Smooth muscle cell (in vitro differentiated cells): Measurements from ENCODE around the gene BCAN. TPM values are rescaled to one million over a fixed set of nuclear protein-coding genes. Genes with fewer than 3 reads are reported as not detected.

ENCODE experiments used
- DNase-seq: peaks from one replicate; lab custom pipeline; 2025; ENCODE audit not compliant: unreplicated experiment; lab: John Stamatoyannopoulos, UW
- H2AFZ ChIP-seq: fragments of 200-600 bp; sonication (generic); 2 replicates; pipeline ENCODE4 v1.6.0; 2016; ENCODE audit warnings: antibody characterized with exemption, low read depth, mild to moderate bottlenecking
- H3F3A ChIP-seq: fragments of 200-600 bp; sonication (generic); 2 replicates; pipeline ENCODE4 v1.6.0; 2017; ENCODE audit warnings: antibody characterized with exemption, low read depth
- H3K27ac ChIP-seq: fragments of 200-600 bp; sonication (generic); 2 replicates; pipeline ENCODE4 v1.5.1; 2016; ENCODE audit warnings: low read depth, mild to moderate bottlenecking
- H3K27me3 ChIP-seq: fragments of 200-600 bp; sonication (generic); 2 replicates; pipeline ENCODE4 v1.6.1; 2016; ENCODE audit warnings: low read depth, mild to moderate bottlenecking
- H3K36me3 ChIP-seq: fragments of 200-600 bp; sonication (generic); 2 replicates; pipeline ENCODE4 v1.5.1; 2016; ENCODE audit warnings: low read depth
- H3K4me1 ChIP-seq: fragments of 200-600 bp; sonication (generic); 2 replicates; pipeline ENCODE4 v1.5.1; 2016; ENCODE audit warnings: low read depth
- H3K4me2 ChIP-seq: fragments of 200-600 bp; sonication (generic); 2 replicates; pipeline ENCODE4 v1.6.0; 2016; ENCODE audit warnings: mild to moderate bottlenecking
- H3K4me3 ChIP-seq: fragments of 200-600 bp; sonication (generic); 2 replicates; pipeline ENCODE4 v1.5.1; 2016; ENCODE audit warnings: mild to moderate bottlenecking
- H3K79me2 ChIP-seq: fragments of 200-600 bp; sonication (generic); 2 replicates; pipeline ENCODE4 v1.6.0; 2016; ENCODE audit warnings: low read depth, mild to moderate bottlenecking
- H3K9ac ChIP-seq: fragments of 200-600 bp; sonication (generic); 2 replicates; pipeline ENCODE4 v1.6.0; 2016; ENCODE audit warnings: low read depth
- H3K9me3 ChIP-seq: fragments of 200-600 bp; sonication (generic); replicated peaks from 2 replicates; pipeline ENCODE4 v1.5.1; 2016; ENCODE audit warnings: low read depth
- H4K20me1 ChIP-seq: fragments of 200-600 bp; sonication (generic); 2 replicates; pipeline ENCODE4 v1.6.0; 2016; ENCODE audit warnings: low read depth
- WGBS: methylation state at CpG from one replicate; pipeline ENCODE4 v1.1.7; 2016; ENCODE audit warnings: low lambda C conversion rate; 5-methylcytosine and 5-hydroxymethylcytosine counted together
- polyA plus RNA-seq: library from polyadenylated mRNA; unstranded; fragments of >200 nt; fragmentation: Nextera tagmentation; extraction: Ambion mirVana; gene quantifications from 2 replicates; pipeline ENCODE4 v1.2.1, GENCODE V29; 2016
- total RNA-seq: library from RNA; depleted of rRNA; stranded (reverse); fragments of >200 nt; gene quantifications from 2 replicates; pipeline ENCODE4 v1.2.3, GENCODE V29; 2014
- TF ChIP-seq, protein P1 (sequence below): fragments of 200-600 bp; sonication (generic); IDR thresholded peaks from 2 replicates; pipeline ENCODE4 v1.5.1; 2017; ENCODE audit warnings: borderline replicate concordance, mild to moderate bottlenecking, antibody characterized with exemption; ENCODE audit not compliant: insufficient read depth, poor library complexity, severe bottlenecking

Gene BCAN
- total and polyA plus RNA-seq, 2 experiments from 2014 or later: 0.79 TPM; not detected in 1

DNA sequence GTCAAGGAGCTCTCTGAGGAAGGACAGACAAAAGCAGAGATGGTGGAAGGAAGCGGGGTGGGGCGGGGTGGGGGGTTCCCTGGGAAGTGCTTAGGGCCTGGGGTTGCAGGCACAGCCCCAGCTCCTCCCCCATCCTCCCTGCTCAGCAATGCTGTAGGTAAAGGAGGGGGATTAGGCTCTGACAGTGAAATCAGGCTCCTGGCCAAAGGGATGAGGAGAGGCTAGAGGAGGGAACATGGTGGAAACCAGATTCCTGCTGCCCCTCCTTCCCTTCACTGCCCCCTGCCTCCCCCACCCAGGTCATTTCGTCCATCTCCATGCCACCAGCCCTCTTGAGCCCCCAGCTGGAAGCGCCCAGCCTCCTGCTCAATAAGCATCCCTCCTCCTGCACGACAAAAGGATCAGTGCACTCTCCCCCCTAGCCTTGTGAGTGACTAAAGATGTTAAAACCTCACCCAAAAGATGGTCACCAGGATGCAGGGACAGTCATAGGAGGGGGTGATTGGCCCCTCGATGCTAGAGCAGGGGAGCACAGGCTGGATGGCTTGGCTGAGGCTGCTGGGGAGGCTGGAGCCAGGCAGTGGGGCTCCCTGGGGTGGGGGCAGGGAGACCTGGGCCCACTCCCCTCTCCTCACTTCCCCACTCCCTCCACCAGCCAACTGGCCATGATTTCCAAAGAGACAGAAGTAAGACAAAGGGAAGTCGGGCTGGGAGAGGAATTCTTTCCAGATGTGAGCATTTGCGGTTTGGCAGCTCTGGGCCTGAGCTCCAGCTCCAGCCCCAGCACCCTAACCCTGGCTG, 65.7 kb downstream of the BCAN start:
- Histone ChIP-seq H3K9me3 (no peaks in the 10 kb centered on the region), H3K27ac (peak overlapping the region; percentile 66), H3K4me3 (no peak overlapping the region), H3K79me2 (peaks cover 12% of the 10 kb centered on the region), H3K27me3 (no peaks in the 10 kb centered on the region), H2AFZ (no peak overlapping the region), H3K36me3 (no peaks in the 10 kb centered on the region), H3F3A (peaks cover 16% of the 10 kb centered on the region), H4K20me1 (peaks cover 21% of the 10 kb centered on the region), H3K4me1 (peaks cover 66% of the 10 kb centered on the region), H3K4me2 (peak overlapping the region; percentile 91), H3K9ac (no peak overlapping the region)
- 25% methylated on average over 6 of the region's 8 CpGs for WGBS
- TF ChIP-seq, protein P1, sequence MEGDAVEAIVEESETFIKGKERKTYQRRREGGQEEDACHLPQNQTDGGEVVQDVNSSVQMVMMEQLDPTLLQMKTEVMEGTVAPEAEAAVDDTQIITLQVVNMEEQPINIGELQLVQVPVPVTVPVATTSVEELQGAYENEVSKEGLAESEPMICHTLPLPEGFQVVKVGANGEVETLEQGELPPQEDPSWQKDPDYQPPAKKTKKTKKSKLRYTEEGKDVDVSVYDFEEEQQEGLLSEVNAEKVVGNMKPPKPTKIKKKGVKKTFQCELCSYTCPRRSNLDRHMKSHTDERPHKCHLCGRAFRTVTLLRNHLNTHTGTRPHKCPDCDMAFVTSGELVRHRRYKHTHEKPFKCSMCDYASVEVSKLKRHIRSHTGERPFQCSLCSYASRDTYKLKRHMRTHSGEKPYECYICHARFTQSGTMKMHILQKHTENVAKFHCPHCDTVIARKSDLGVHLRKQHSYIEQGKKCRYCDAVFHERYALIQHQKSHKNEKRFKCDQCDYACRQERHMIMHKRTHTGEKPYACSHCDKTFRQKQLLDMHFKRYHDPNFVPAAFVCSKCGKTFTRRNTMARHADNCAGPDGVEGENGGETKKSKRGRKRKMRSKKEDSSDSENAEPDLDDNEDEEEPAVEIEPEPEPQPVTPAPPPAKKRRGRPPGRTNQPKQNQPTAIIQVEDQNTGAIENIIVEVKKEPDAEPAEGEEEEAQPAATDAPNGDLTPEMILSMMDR: no peak
- no peak for DNase-seq

DNA sequence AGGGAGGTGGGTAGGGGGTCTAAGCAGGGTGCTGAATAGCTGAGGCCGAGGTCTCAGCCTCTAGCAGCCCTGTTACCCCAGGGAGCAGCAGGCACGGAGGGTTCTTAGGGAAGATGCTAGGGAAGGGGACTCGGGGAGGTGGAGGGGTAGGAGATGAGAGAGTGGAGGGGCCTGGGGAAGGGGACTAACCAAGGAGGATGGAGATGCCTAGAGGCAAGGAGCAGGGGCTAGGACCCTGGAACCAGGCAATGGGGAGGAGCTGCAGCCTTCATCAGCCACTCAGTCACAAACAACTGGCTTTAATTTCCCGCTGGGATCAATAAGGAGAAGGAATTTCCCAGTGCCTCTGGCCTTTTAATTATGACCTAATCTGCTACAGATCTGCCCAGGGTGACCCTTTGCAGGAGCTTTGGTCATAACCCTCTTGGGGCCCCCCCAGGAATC, 66.3 kb downstream of the BCAN start:
- H3K4me2 ChIP-seq: peak overlapping the region; percentile 91
- no peak for DNase-seq
- H3K36me3 ChIP-seq: no peaks in the 10 kb centered on the region
- H3K27me3 ChIP-seq: no peaks in the 10 kb centered on the region
- H3K4me3 ChIP-seq: no peak overlapping the region
- H3K9me3 ChIP-seq: no peaks in the 10 kb centered on the region
- no peak overlapping the region for H3K27ac ChIP-seq
- H3K79me2 ChIP-seq: peaks cover 7% of the 10 kb centered on the region
- H3K4me1 ChIP-seq: peaks cover 63% of the 10 kb centered on the region
- 22% methylated on average over 4 of the region's 4 CpGs for WGBS
- H3F3A ChIP-seq: peaks cover 16% of the 10 kb centered on the region
- no peak overlapping the region for H3K9ac ChIP-seq
- H4K20me1 ChIP-seq: peaks cover 15% of the 10 kb centered on the region
- TF ChIP-seq, protein P1: no peak
- H2AFZ ChIP-seq: no peak overlapping the region

DNA sequence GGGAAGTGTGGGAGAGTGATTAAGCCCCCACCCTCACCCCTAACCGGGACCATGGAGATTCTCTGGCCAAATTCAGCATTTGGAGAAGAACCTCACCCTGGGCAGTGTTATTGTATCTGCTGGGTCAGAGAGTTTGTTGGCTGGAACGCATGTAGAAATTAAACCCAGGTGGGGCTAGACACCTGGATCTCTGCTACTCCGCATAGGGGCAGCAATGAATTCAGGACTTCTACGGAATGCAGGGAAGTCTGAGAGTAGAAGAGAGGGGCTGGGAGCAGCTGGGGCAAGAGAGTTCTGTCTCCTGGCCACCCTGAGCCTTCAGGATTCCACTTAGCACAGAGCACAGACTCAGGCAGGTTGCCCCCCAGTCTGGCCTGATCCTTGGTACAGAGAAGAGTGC, 67.1 kb downstream of the BCAN start:
- peaks cover 55% of the 10 kb centered on the region for H3K4me1 ChIP-seq
- DNase-seq: no peak
- H3K79me2 ChIP-seq: no peaks in the 10 kb centered on the region
- no peak overlapping the region for H3K9ac ChIP-seq
- peaks cover 7% of the 10 kb centered on the region for H4K20me1 ChIP-seq
- TF ChIP-seq, protein P1: no peak
- H3K4me2 ChIP-seq: no peak overlapping the region
- no peak overlapping the region for H3K27ac ChIP-seq
- no peak overlapping the region for H2AFZ ChIP-seq
- no peaks in the 10 kb centered on the region for H3K27me3 ChIP-seq
- peaks cover 16% of the 10 kb centered on the region for H3F3A ChIP-seq
- no peak overlapping the region for H3K4me3 ChIP-seq
- no peaks in the 10 kb centered on the region for H3K36me3 ChIP-seq
- H3K9me3 ChIP-seq: no peaks in the 10 kb centered on the region
- 76% methylated on average over 4 of the region's 4 CpGs for WGBS

Other genes starting within 250 kb of the BCAN start
- 23.2 and 24.3 TPM in 2 replicates for gene MEF2D, start 141.3 kb upstream of the BCAN start, total RNA-seq
- gene MEF2D, start 141.3 kb upstream of the BCAN start, polyA plus RNA-seq: 40.5 and 45.6 TPM in 2 replicates
- 2.6 and 11.9 TPM in 2 replicates for gene IQGAP3, start 69.6 kb upstream of the BCAN start, total RNA-seq
- 2.9 and 3.6 TPM in 2 replicates for gene IQGAP3, start 69.6 kb upstream of the BCAN start, polyA plus RNA-seq
- not detected in 2 replicates for gene TTC24, start 62.4 kb upstream of the BCAN start, total RNA-seq
- gene TTC24, start 62.4 kb upstream of the BCAN start, polyA plus RNA-seq: not detected in 2 replicates
- 50.5 and 53.7 TPM in 2 replicates for gene NAXE, start 50.3 kb upstream of the BCAN start, total RNA-seq
- gene NAXE, start 50.3 kb upstream of the BCAN start, polyA plus RNA-seq: 72.5 and 85.5 TPM in 2 replicates
- 7.5 and 11.9 TPM in 2 replicates for gene GPATCH4, start 40.6 kb upstream of the BCAN start, total RNA-seq
- 19.9 and 31.3 TPM in 2 replicates for gene GPATCH4, start 40.6 kb upstream of the BCAN start, polyA plus RNA-seq
- gene HAPLN2, start 22.7 kb upstream of the BCAN start, total RNA-seq: not detected in 2 replicates
- gene HAPLN2, start 22.7 kb upstream of the BCAN start, polyA plus RNA-seq: 1.00 TPM in 1 of 2 replicates, not detected in the other
- 27.1 and 28.5 TPM in 2 replicates for gene NES, start 35.3 kb downstream of the BCAN start, total RNA-seq
- gene NES, start 35.3 kb downstream of the BCAN start, polyA plus RNA-seq: 11.3 and 23.3 TPM in 2 replicates
- 69.4 and 86.6 TPM in 2 replicates for gene CRABP2, start 63.5 kb downstream of the BCAN start, total RNA-seq
- 145 and 277 TPM in 2 replicates for gene CRABP2, start 63.5 kb downstream of the BCAN start, polyA plus RNA-seq
- gene METTL25B, start 86.4 kb downstream of the BCAN start, total RNA-seq: 5.4 and 11.0 TPM in 2 replicates
- gene METTL25B, start 86.4 kb downstream of the BCAN start, polyA plus RNA-seq: 17.5 and 21.7 TPM in 2 replicates
- gene ISG20L2, start 86.6 kb downstream of the BCAN start, total RNA-seq: 13.8 and 20.3 TPM in 2 replicates
- gene ISG20L2, start 86.6 kb downstream of the BCAN start, polyA plus RNA-seq: 17.4 and 19.2 TPM in 2 replicates
- gene MRPL24, start 99.0 kb downstream of the BCAN start, total RNA-seq: 16.5 and 29.3 TPM in 2 replicates
- gene MRPL24, start 99.0 kb downstream of the BCAN start, polyA plus RNA-seq: 68.6 and 79.6 TPM in 2 replicates
- 88.4 and 97.2 TPM in 2 replicates for gene HDGF, start 109.6 kb downstream of the BCAN start, total RNA-seq
- gene HDGF, start 109.6 kb downstream of the BCAN start, polyA plus RNA-seq: 109 and 134 TPM in 2 replicates
- gene PRCC, start 125.4 kb downstream of the BCAN start, total RNA-seq: 31.0 and 37.7 TPM in 2 replicates
- 68.1 and 68.7 TPM in 2 replicates for gene PRCC, start 125.4 kb downstream of the BCAN start, polyA plus RNA-seq
- 10.2 and 14.4 TPM in 2 replicates for gene SH2D2A, start 174.7 kb downstream of the BCAN start, total RNA-seq
- gene SH2D2A, start 174.7 kb downstream of the BCAN start, polyA plus RNA-seq: 36.9 and 38.2 TPM in 2 replicates
- gene INSRR, start 217.0 kb downstream of the BCAN start, total RNA-seq: 0.09 and 0.36 TPM in 2 replicates
- gene INSRR, start 217.0 kb downstream of the BCAN start, polyA plus RNA-seq: 0.45 and 0.67 TPM in 2 replicates
- 0.85 and 1.2 TPM in 2 replicates for gene NTRK1, start 218.7 kb downstream of the BCAN start, total RNA-seq
- 3.6 and 5.3 TPM in 2 replicates for gene NTRK1, start 218.7 kb downstream of the BCAN start, polyA plus RNA-seq